Measurements from ENCODE around the gene RGPD6.
"Not testable (repeated sequence)": the region's sequence is repeated elsewhere in the genome, so short reads cannot be mapped to it uniquely, and the experiment has no call there.

GRCh38 chr2:110602139-110602538 lies 25.1 kb upstream of the RGPD6 start:
- not testable (repeated sequence) for TF ChIP-seq CTCF, POLR2A (IDR thresholded peaks at IDR 0.05)

Measured in Peyer's patch (tissue), 4 donors.